WI38 (cell line): Measurements from ENCODE around the gene SGPP2.
"Not testable (repeated sequence)": the region's sequence is repeated elsewhere in the genome, so short reads cannot be mapped to it uniquely, and the experiment has no call there.

Experiments used
- H3K4me3 ChIP-seq: 2 replicates; pipeline ENCODE4 v1.5.1; 2011; ENCODE audit warnings: low read depth, mild to moderate bottlenecking, control low read depth, low read length
- TF ChIP-seq, protein P1 (sequence below): IDR thresholded peaks from 2 replicates; pipeline ENCODE4 v1.5.1; 2012; ENCODE audit warnings: low read depth, mild to moderate bottlenecking, control low read depth, low read length

The SGPP2 gene

DNA sequence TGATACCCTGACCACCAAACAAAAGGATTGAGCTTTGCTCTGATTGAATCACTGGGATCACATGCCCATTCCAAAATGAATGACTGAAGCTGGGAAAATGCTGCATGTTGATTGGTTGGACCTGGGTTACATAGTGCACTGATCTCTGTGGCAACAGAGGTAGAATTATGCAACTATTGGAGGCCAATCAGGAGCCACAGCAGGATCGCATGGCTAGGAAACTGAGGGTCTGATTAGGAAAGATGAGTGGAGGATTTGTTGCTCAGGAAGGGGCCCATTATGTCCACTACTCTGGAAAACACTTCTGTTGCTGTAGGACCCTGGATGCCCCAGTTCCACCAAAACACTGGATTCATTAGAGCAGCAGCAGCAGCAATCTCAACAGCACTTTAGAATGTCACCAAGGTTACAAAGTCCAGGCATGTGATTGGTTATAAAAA is 25.9 kb upstream of the SGPP2 start:
- H3K4me3 ChIP-seq, result no peak overlapping the region
- TF ChIP-seq, protein P1, sequence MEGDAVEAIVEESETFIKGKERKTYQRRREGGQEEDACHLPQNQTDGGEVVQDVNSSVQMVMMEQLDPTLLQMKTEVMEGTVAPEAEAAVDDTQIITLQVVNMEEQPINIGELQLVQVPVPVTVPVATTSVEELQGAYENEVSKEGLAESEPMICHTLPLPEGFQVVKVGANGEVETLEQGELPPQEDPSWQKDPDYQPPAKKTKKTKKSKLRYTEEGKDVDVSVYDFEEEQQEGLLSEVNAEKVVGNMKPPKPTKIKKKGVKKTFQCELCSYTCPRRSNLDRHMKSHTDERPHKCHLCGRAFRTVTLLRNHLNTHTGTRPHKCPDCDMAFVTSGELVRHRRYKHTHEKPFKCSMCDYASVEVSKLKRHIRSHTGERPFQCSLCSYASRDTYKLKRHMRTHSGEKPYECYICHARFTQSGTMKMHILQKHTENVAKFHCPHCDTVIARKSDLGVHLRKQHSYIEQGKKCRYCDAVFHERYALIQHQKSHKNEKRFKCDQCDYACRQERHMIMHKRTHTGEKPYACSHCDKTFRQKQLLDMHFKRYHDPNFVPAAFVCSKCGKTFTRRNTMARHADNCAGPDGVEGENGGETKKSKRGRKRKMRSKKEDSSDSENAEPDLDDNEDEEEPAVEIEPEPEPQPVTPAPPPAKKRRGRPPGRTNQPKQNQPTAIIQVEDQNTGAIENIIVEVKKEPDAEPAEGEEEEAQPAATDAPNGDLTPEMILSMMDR, result no peak

DNA sequence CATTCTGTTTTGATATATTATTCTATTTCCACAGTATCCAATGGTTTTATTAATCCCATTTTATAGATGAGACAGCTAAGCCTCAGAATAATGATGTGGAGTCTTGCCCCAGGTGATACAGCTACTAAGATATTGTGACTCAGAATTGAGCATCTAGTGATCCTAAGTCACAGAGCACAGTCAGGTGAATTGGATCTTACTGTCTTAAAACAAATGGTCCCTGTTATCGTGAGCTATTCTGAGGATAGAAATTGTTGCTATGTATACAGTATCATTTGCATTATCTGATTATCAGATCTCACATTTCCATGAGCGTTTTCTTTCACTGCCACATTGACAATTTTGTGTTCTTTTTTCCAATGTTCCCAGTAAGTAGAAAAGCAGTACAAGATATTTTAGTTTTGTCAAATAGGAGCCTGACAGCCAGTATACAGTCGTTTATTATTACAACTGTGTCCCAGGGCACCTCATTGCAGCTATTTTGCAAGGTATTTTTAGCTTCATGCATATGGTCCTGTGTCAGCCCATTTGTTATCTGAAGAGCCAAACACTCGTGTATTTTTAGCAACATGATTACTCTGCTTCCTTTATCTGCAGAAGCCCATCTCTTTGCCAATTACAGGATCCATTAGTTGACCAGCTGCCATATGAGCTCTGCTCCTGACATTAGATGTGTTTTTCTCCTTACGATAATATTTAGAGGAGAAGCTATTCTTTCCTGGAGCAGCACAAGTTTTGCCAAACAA is 25.1 kb upstream of the SGPP2 start:
- TF ChIP-seq, protein P1, result no peak
- H3K4me3 ChIP-seq, result no peak overlapping the region

DNA sequence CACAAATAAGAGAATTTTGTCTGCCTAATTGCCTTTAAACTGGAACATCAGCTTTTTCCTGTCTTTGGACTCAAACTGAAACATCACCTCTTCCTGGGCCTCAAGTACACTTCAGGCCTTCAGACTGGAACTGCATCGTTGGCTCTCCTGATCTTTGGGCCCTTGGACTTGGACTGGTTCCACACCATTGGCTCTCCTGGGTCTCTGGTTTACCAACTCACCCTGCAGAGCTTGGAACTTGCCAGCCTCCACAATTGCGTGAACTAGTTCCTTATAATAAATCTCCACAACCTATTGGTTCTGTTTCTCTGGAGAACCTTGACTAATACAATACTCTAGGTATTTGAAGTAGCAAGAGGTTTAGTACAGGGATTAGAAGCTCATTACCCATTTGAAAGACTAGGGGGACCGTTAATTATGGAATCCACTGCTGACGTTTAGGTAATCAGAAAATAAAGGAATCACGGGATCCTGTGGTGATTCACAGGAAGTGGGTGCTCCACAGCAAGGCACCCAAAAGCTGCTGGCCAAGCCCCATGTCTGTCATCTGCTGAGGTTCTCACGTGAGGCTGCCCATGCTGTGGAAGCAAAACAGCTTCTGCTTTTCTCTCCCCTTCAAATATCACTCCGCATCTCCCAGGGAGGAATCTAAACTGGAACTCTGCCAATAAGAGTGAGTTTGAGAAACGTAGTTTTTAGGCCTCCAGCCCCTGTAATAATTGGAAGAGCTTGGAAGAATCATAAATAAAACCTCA is 20.0 kb upstream of the SGPP2 start:
- TF ChIP-seq, protein P1, result no peak
- no peak overlapping the region for H3K4me3 ChIP-seq

DNA sequence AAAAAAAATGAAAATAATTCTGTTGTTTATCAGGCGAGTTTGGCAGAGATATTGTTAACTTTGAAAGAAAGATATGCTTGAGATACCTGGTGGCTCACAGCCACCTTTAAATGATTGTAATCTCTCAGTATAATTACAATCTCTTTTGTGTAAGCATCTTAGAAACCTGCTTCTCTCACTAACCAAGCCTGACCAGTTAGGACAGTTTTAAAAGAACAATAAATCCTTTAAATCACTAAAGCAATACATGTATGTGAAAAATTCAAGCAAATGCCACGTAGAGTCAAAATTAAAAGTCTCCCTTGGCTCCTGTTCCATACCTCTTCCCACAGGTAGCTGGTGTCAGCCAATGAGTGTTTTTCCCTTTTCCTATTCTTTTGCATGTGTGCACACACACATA is 15.7 kb upstream of the SGPP2 start:
- TF ChIP-seq, protein P1, result no peak
- H3K4me3 ChIP-seq, result no peak overlapping the region

DNA sequence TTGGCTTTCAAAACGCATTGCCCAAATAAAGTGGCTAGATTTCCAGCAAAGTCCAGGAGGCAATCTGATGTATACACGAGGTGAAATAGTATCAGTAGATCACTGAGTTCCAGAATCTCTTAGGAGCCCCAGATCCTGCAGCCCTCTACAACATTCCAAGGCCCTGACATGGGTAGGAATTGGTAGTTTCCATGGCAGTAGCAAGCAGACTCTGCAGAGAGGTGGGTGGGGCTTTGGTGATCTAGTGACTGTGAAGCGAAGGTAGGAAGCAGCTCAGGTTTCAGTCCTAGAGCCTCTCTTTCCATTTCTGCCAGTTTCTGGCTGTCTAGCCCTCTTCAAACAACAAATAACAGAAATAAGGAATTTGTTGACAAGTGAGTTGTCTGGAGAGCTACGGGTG is 13.8 kb upstream of the SGPP2 start:
- no peak overlapping the region for H3K4me3 ChIP-seq
- TF ChIP-seq, protein P1, result no peak

DNA sequence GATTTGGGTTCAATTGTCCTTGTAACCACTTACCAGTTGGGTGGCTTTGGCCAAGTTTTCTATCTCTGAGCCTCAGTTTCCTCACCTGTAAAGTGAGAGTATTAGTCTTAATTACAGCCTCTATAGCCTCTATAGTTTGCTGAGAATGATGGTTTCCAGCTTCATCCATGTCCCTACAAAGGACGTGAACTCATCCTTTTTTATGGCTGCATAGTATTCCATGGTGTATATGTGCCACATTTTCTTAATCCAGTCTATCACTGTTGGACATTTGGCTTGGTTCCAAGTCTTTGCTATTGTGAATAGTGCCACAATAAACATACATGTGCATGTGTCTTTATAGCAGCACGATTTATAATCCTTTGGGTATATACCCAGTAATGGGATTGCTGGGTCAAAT is 12.0 kb upstream of the SGPP2 start:
- not testable (repeated sequence) for H3K4me3 ChIP-seq

DNA sequence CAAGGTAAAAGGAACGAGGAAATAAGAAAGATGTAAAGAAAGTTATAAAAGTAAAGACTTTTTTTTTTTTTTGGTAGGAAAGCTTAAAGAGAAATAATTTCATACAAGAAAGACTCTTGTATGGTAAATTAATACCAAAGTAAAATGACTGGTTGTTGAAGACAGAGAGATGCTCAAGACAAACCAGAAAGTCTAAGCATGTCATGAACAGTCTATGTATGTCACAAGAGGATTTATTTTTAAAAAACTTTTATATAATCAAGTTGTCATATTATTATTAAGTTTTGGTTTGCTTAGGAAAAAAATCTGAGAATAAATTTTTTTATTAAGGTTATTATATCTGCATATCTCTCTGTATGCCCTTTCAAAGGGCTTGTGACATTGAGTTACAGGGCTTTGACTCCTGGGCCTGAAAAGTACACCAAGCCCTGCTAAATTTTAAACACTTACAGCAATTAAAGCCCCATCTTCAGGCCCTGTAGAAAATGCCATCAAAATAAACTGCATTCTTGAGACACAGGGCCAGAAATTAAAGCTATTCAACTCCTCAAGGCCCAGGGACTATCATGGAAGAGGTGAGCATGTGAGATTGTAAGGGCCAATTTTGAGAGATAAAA is 10.9 kb upstream of the SGPP2 start:
- no peak overlapping the region for H3K4me3 ChIP-seq
- TF ChIP-seq, protein P1, result no peak
